T-helper 17 cell (primary cell): ENCODE measurements around the gene CYP8B1. TPM values are rescaled to one million over a fixed set of nuclear protein-coding genes. Genes with fewer than 3 reads are reported as not detected.
"Not testable (repeated sequence)": the region's sequence is repeated elsewhere in the genome, so short reads cannot be mapped to it uniquely, and the experiment has no call there.

Source experiments
- ATAC-seq: fragments of 150-1000 bp; cut with Tn5 transposase; 2 replicates; pipeline ENCODE4 v1.10.0; 2021; ENCODE audit warnings: mild to moderate bottlenecking, moderate library complexity
- DNase-seq, 3 donors: peaks; one replicate each; pipeline versions ENCODE4 v3.0.0 to v3.0.0-alpha.2; 2020 to 2021
- H3K9me3 ChIP-seq: one replicate; pipeline ENCODE4 v1.7.0; 2013; ENCODE audit warnings: low read length, mild to moderate bottlenecking; ENCODE audit not compliant: control insufficient read depth, poor library complexity, severe bottlenecking
- H3K27ac Mint-ChIP-seq: one replicate; pipeline ENCODE4 v1.8.0; 2022; ENCODE audit warnings: mild to moderate bottlenecking, moderate library complexity, mixed read lengths
- H3K27me3 Mint-ChIP-seq: one replicate; pipeline ENCODE4 v1.8.0; 2022; ENCODE audit warnings: mixed read lengths
- H3K36me3 Mint-ChIP-seq: one replicate; pipeline ENCODE4 v1.8.0; 2022; ENCODE audit warnings: low read depth, mixed read lengths
- H3K4me1 Mint-ChIP-seq: one replicate; pipeline ENCODE4 v1.8.0; 2022; ENCODE audit warnings: mild to moderate bottlenecking, mixed read lengths
- H3K4me3 Mint-ChIP-seq: one replicate; pipeline ENCODE4 v1.8.0; 2022; ENCODE audit warnings: mild to moderate bottlenecking, moderate library complexity, mixed read lengths
- total RNA-seq, 4 donors: library from RNA in 2 of 4; stranded (reverse) in 2 of 4; gene quantifications; one replicate each; pipeline ENCODE4 v1.2.3 and lab custom pipeline; 2022 to 2026

CYP8B1 gene
- total RNA-seq, 2 donors from 2014 or later: not detected

GRCh38 chr3:42898896-42899675, 23.4 kb upstream of the CYP8B1 start:
- peaks cover 2% of the 10 kb centered on the region for H3K4me1 Mint-ChIP-seq
- H3K27ac Mint-ChIP-seq: no peak overlapping the region
- H3K4me3 Mint-ChIP-seq: no peak overlapping the region
- H3K36me3 Mint-ChIP-seq: peaks cover 5% of the 10 kb centered on the region
- no peaks in the 10 kb centered on the region for H3K9me3 ChIP-seq
- H3K27me3 Mint-ChIP-seq: peaks cover 23% of the 10 kb centered on the region
- ATAC-seq: no peak
- DNase-seq: no peak

DNA sequence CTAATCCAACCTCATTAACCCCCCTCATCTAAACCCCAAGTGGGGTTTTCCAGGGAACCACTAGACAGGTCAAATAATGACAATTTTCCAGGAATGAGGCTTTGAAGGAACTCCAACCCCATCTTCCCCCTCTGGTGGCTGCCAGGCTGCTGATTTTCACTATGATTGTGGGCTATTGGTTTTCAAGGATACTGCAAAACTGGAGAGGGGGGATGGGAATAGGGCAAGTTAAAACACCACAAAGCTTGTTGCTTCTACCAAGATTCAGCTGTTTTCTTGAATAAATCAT, 19.8 kb upstream of the CYP8B1 start:
- no peak overlapping the region for H3K4me3 Mint-ChIP-seq
- H3K27me3 Mint-ChIP-seq: peaks cover 26% of the 10 kb centered on the region
- H3K27ac Mint-ChIP-seq: no peak overlapping the region
- H3K4me1 Mint-ChIP-seq: peaks cover 5% of the 10 kb centered on the region
- no peak for DNase-seq
- H3K36me3 Mint-ChIP-seq: peaks cover 8% of the 10 kb centered on the region
- no peaks in the 10 kb centered on the region for H3K9me3 ChIP-seq
- no peak for ATAC-seq

DNA sequence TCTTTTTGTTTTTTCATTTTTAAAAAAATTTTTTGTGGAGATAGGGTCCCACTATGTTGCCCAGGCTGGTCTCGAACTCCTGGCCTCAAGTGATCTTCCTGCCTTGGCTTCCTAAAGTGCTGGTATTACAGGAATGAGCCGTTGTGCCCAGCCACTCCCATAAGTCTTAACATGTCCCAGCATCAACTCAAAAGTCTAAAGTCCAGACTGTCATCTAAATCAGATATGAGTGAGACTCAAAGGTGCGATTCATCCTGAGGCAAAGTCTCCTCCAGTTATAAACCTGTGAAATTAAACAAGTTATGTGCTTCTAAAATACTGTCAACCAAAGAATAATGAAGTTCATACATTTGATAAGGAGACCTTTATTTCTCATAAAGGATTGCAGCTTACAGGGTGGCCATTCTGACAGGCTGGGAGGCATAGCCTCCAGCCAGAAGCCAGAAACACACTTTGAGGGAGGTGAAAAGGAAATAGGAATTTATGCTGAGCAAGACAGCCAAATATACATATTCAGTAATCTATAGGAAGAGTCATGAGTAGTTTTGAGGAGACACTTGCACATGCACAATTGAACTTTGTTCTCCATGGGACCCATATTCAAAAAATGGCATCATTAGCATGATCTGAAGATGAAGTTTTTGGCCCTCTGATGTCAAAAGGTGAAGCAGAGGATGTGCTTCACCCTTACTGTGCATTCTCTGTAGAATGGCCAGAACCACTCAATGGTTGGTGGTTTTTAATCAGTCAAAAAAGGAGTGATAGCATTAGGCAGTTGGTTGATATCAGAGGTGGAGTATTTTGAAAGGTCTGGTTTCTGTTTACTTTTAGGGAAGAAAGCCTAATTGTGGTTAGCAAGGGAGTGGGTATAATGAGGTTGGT, 19.3 kb upstream of the CYP8B1 start:
- ATAC-seq (no peak), DNase-seq (no peak)
- H3K36me3 Mint-ChIP-seq: peaks cover 7% of the 10 kb centered on the region
- H3K27me3 Mint-ChIP-seq: peaks cover 29% of the 10 kb centered on the region
- H3K9me3 ChIP-seq: no peaks in the 10 kb centered on the region
- no peak overlapping the region for H3K27ac Mint-ChIP-seq
- no peak overlapping the region for H3K4me3 Mint-ChIP-seq
- H3K4me1 Mint-ChIP-seq: peaks cover 5% of the 10 kb centered on the region

DNA sequence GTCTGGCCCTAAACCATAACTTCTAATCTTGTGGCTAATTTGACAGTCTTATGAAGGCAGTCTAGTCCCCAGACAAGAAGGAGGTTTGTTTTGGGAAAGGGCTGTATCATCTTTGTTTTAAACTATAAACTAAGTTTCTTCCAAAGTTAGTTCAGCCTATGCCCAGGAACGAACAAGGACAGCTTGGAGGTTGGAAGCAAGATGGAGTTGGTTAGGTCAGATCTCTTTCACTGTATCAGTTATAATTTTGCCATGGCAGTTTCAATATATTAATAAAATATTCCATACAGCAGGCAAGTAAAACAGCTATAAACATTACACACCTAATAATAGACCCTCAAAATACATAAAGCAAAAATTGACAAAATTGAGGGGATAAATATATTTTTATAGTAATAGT, 17.1 kb upstream of the CYP8B1 start:
- no peak overlapping the region for H3K4me3 Mint-ChIP-seq
- H3K9me3 ChIP-seq: no peaks in the 10 kb centered on the region
- ATAC-seq (no peak), DNase-seq (no peak)
- no peak overlapping the region for H3K27ac Mint-ChIP-seq
- peaks cover 9% of the 10 kb centered on the region for H3K36me3 Mint-ChIP-seq
- peaks cover 46% of the 10 kb centered on the region for H3K27me3 Mint-ChIP-seq
- H3K4me1 Mint-ChIP-seq: peaks cover 5% of the 10 kb centered on the region

- peaks cover 5% of the 10 kb centered on the region for H3K4me1 Mint-ChIP-seq
- DNase-seq (no peak), ATAC-seq (no peak)
- no peak overlapping the region for H3K27ac Mint-ChIP-seq
- H3K36me3 Mint-ChIP-seq: peaks cover 6% of the 10 kb centered on the region
- H3K9me3 ChIP-seq: no peaks in the 10 kb centered on the region
- H3K27me3 Mint-ChIP-seq: peaks cover 50% of the 10 kb centered on the region
- H3K4me3 Mint-ChIP-seq: no peak overlapping the region
Observed at GRCh38 chr3:42892169-42892568, 16.5 kb upstream of the CYP8B1 start.

DNA sequence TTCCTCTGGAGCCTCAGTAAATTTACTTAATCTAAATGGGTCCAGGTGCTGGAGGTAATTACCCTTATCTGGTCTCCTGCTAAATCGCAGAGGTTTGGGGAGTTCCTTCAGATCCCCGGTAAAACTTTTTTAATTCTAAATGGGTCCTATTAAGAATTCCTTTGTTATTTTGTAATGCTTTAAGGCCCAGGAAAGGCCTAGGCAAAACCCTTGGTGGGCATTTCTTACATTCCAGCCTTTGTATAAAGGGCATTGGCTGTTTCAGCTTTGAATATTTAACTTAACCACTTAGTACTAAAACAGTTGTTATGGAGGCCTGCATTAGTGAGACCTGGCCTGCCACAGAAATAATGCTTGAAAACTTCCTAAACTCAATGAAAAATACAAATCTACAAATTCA, 15.4 kb upstream of the CYP8B1 start:
- peaks cover 6% of the 10 kb centered on the region for H3K36me3 Mint-ChIP-seq
- peaks cover 46% of the 10 kb centered on the region for H3K27me3 Mint-ChIP-seq
- H3K9me3 ChIP-seq: no peaks in the 10 kb centered on the region
- H3K4me3 Mint-ChIP-seq: no peak overlapping the region
- H3K4me1 Mint-ChIP-seq: peaks cover 5% of the 10 kb centered on the region
- ATAC-seq (no peak), DNase-seq (no peak)
- no peak overlapping the region for H3K27ac Mint-ChIP-seq

GRCh38 chr3:42887084-42887483, 11.4 kb upstream of the CYP8B1 start:
- Mint-ChIP-seq H3K27me3 (peaks cover 46% of the 10 kb centered on the region), H3K36me3 (peaks cover 6% of the 10 kb centered on the region), H3K4me3 (no peak overlapping the region), H3K4me1 (peaks cover 2% of the 10 kb centered on the region), H3K27ac (no peak overlapping the region)
- DNase-seq (no peak), ATAC-seq (no peak)
- H3K9me3 ChIP-seq: no peaks in the 10 kb centered on the region

- no peak overlapping the region for H3K4me3 Mint-ChIP-seq
- DNase-seq: no peak
- no peak for ATAC-seq
- H3K36me3 Mint-ChIP-seq: peaks cover 2% of the 10 kb centered on the region
- H3K4me1 Mint-ChIP-seq: peaks cover 4% of the 10 kb centered on the region
- peaks cover 38% of the 10 kb centered on the region for H3K27me3 Mint-ChIP-seq
- H3K27ac Mint-ChIP-seq: no peak overlapping the region
- H3K9me3 ChIP-seq: no peaks in the 10 kb centered on the region
Observed at GRCh38 chr3:42886294-42886822, 10.7 kb upstream of the CYP8B1 start.

DNA sequence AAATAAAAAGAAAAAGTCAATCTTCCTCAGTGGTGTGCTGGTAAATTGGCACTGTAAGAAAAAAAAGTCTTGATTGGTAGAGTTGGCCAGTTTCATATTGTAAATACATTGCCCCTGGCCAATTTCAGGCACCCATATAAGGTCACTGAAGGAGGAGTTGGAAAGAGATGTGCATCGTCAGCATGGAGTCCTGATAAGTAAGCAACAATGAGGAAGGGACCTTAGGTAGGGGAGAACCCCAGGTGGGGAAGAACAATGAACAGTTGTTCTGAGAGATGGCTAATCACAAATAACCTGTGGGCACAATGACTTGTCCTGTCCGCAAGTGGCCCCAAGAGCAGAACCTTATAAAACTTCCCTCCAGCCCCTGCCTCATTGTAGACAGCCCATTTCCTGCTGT, 8.6 kb upstream of the CYP8B1 start:
- H3K27me3 Mint-ChIP-seq: peaks cover 26% of the 10 kb centered on the region
- peaks cover 2% of the 10 kb centered on the region for H3K36me3 Mint-ChIP-seq
- no peak overlapping the region for H3K4me3 Mint-ChIP-seq
- no peak overlapping the region for H3K27ac Mint-ChIP-seq
- DNase-seq: no peak
- no peak for ATAC-seq
- H3K4me1 Mint-ChIP-seq: peaks cover 10% of the 10 kb centered on the region
- no peaks in the 10 kb centered on the region for H3K9me3 ChIP-seq

- ATAC-seq, DNase-seq, H3K4me3 Mint-ChIP-seq, H3K9me3 ChIP-seq, H3K36me3 Mint-ChIP-seq: not testable (repeated sequence)
- Mint-ChIP-seq H3K4me1 (peaks cover 10% of the 10 kb centered on the region), H3K27me3 (peaks cover 17% of the 10 kb centered on the region), H3K27ac (peak overlapping the region; percentile 74)
Observed at GRCh38 chr3:42883251-42883930, 7.7 kb upstream of the CYP8B1 start.

- DNase-seq (peak; percentile 67 to 79 (median 78)), ATAC-seq (peak; percentile 99)
- no peaks in the 10 kb centered on the region for H3K9me3 ChIP-seq
- Mint-ChIP-seq H3K36me3 (no peaks in the 10 kb centered on the region), H3K27me3 (peaks cover 12% of the 10 kb centered on the region), H3K27ac (peak overlapping the region; percentile 81), H3K4me3 (peak overlapping the region; percentile 87), H3K4me1 (peaks cover 12% of the 10 kb centered on the region)
Observed at GRCh38 chr3:42880601-42881451, 5.1 kb upstream of the CYP8B1 start.

DNA sequence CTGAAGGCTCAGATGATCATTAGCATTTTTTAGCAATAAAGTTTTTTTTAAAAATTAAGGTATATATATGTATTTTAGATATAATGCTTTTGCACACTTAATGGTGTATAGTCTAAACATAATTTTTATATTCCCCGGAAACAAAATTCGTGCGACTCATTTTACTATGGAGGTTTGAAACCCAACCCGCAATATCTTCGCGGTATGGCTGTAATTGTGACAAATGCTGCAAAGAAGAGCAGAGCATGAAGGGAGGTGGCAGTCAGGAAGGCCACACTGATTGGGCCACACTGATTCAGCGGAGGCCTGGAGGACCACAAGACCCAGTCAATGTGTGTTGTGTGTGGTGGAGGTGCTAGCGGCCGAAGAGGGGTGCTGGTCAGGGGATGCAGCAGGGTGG, 4.5 kb upstream of the CYP8B1 start:
- Mint-ChIP-seq H3K4me1 (peaks cover 12% of the 10 kb centered on the region), H3K27me3 (peaks cover 9% of the 10 kb centered on the region), H3K27ac (peak overlapping the region; percentile 81), H3K36me3 (no peaks in the 10 kb centered on the region), H3K4me3 (peak overlapping the region; percentile 87)
- ATAC-seq (no peak), DNase-seq (no peak)
- H3K9me3 ChIP-seq: no peaks in the 10 kb centered on the region
